Fibroblast of villous mesenchyme (primary cell): ENCODE measurements around the gene ZFP42. TPM values are rescaled to one million over a fixed set of nuclear protein-coding genes. Genes with fewer than 3 reads are reported as not detected.
"Not testable (repeated sequence)": the region's sequence is repeated elsewhere in the genome, so short reads cannot be mapped to it uniquely, and the experiment has no call there.

Experiments used
- DNase-seq: peaks from one replicate; pipeline ENCODE4 v3.0.0-alpha.2; 2010; ENCODE audit warnings: low read depth
- H3K4me3 ChIP-seq: 2 replicates; pipeline ENCODE4 v1.5.1; 2011; ENCODE audit warnings: low read depth, mild to moderate bottlenecking, low read length
- total RNA-seq: library from RNA; depleted of rRNA; stranded (reverse); fragments of >200 nt; gene quantifications from 2 replicates; pipeline ENCODE4 v1.2.3, GENCODE V29; 2012
- TF ChIP-seq, protein P1 (sequence below): IDR thresholded peaks from 2 replicates; pipeline ENCODE4 v1.5.1; 2012; ENCODE audit warnings: low read depth, mild to moderate bottlenecking, low read length; ENCODE audit not compliant: insufficient read depth

Gene ZFP42
- total RNA-seq, 1 donor, result under 0.01 TPM

DNA sequence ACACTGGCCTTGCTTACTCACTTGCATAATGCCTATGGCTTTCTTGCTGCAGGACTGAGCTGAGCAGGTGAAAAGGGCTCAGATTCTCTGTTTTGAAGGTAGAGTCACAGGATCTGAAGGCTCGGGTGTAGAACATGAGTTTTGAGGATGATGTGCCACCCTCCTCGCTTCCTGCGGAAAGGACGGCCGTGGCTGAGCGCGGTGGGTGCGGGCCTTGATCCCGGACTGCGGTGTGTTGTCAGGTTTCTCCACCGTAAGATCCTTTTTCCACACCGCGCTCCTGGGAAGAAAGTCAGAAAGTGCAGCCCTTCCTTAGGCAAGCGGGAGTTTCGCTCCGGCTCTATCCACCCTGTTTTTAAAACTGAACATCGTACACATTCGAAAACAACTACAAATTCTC lies 36.2 kb downstream of the ZFP42 start:
- H3K4me3 ChIP-seq, result no peak overlapping the region
- TF ChIP-seq, protein P1, sequence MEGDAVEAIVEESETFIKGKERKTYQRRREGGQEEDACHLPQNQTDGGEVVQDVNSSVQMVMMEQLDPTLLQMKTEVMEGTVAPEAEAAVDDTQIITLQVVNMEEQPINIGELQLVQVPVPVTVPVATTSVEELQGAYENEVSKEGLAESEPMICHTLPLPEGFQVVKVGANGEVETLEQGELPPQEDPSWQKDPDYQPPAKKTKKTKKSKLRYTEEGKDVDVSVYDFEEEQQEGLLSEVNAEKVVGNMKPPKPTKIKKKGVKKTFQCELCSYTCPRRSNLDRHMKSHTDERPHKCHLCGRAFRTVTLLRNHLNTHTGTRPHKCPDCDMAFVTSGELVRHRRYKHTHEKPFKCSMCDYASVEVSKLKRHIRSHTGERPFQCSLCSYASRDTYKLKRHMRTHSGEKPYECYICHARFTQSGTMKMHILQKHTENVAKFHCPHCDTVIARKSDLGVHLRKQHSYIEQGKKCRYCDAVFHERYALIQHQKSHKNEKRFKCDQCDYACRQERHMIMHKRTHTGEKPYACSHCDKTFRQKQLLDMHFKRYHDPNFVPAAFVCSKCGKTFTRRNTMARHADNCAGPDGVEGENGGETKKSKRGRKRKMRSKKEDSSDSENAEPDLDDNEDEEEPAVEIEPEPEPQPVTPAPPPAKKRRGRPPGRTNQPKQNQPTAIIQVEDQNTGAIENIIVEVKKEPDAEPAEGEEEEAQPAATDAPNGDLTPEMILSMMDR, result no peak
- DNase-seq, result no peak

DNA sequence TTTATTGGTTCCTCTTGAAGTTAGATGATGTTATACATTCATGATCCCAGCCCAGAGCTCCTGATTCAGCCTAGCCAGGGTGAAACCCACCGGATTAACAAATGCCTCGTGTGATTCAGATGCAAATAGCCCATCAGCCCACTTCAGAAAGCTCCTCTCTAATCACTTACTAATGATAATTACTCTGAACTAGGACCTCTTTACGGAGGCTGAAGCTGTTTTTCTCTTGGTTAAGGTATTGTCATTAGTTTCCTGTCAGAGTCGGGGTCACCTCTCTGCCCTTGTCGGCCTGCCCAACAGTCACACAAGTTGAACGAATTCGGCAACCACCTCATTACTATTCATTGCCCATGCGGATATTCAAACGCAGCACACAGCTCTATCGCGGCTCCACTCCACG lies 36.6 kb downstream of the ZFP42 start:
- H3K4me3 ChIP-seq, result no peak overlapping the region
- no peak for DNase-seq
- TF ChIP-seq, protein P1, result no peak

DNA sequence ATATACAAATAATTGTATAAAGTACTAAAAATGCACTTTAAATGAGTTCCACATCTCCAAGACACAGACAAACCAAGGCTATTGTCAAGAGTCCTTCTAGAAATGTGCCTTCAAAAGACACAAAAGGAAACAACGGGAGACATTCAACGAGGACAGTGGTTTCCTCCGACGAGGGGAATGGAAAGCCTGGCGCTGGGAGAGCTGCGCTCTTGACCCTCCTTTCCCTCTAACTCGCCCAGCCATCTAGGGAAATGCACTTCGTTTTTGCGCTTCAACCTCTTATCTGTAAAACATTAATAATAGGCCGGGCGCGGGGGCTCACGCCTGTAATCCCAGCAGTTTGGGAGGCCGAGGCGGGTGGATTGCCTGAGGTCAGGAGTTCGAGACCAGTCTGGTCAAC lies 37.0 kb downstream of the ZFP42 start:
- no peak for DNase-seq
- TF ChIP-seq, protein P1, result no peak
- H3K4me3 ChIP-seq, result no peak overlapping the region

DNA sequence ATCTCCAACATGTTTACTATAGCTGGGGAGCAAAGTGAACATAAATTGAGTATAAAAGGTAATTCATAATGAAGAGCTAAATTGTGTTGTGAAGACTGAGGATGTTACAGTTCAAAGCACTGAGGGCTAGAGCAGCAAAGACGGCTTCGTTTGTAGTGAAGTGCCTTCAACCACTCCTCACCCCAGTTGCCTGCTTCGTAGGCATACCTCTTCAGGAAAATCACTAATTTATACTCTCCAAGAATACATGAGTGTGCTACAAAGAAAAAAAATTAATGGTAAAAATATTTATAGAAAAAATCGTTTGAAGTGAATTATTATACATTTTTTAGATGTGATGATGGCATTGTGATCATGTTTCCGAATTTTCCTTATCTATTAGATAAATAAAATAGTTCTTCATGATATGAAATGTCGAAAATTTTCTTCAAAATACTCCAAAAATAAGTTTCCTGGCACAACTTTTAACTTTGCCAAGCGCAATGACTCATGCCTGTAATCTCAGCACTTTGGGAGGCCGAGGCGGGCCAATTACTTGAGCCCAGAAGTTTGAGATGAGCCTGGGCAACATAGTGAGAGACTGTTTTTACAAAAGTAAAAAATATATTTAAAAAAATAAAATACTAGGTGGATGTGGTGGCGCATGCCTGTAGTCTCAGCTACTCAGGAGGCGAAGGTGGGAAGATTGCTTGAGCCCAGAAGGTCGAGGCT lies 41.6 kb downstream of the ZFP42 start:
- TF ChIP-seq, protein P1, result no peak
- no peak for DNase-seq

DNA sequence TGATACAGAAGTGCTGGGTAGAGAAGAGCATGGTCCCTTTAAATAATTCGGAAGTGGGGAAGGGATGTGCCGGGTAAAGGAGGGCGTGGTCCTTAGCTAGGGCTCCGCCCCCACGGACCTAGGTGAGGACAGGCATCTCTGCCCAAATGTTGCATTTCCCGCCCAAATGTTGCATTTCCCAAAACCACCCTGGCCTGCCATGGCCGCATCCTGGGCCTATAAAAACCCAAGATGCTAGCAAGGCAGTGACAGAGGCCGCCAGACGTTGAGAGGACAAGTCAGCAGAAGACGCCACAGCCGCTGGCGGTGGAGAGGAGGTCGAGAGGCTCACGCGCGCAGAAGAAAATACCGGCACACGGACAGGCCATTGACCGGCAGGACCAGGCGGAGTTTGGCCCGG lies 46.1 kb downstream of the ZFP42 start:
- no peak for DNase-seq
- TF ChIP-seq, protein P1, result no peak
- no peak overlapping the region for H3K4me3 ChIP-seq

More for the DNA sequence above, 41.6 kb downstream of the ZFP42 start:
- H3K4me3 ChIP-seq, result no peak overlapping the region

DNA sequence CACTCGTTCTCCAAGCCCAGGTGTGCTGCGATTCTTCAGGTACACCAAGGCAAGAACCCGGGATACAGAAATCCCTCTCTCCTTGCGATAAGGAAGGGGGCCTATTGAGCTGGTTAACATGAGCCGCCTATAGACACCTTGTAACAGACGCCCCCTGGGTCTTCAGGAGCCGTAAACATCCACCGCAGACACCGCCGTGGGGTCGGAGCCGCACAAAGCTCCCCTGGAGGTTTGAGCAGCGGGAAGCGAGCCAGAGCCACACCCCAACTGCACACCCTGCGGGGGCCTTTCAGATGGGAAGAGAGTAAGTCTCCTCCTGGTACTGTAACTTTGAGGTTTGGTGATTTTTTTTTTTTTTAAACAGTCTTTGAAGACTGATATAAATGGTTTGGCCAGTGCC lies 46.6 kb downstream of the ZFP42 start:
- TF ChIP-seq, protein P1, result no peak
- no peak overlapping the region for H3K4me3 ChIP-seq
- no peak for DNase-seq

DNA sequence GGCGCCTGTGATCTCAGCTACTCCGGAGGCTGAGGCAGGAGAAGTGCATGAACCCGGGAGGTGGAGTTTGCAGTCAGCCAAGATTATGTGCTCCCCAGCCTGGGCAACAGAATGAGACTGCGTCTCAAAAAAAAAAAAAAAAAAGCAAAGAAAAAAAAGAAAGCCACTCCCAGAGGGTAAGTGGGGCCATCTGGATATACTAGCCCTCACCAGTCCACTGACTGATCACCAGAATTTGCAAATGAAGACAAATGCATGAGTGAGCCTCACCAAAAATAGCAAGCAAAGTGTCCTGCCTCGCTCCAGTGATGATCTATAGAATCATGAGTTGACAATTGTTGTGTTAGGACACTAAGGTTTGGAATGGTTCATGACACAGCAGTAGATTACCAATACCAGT lies 47.6 kb downstream of the ZFP42 start:
- TF ChIP-seq, protein P1, result no peak
- H3K4me3 ChIP-seq, result no peak overlapping the region
- no peak for DNase-seq

DNA sequence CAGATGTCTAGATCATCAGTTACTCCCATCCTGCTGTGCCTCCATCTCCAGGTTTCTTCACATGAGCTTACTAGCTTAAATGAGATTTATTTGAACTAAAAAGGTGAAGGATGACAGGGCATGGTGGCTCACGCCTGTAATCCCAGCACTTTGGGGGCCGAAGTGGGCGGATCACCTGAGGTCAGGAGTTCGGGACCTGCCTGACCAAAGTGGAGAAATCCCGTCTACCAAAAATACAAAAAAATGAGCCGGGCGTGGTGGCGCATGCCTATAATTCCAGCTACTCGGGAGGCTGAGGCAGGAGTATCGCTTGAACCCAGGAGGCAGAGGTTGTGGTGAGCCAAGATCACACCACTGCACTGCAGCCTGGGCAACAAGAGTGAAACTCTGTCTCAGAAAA lies 49.9 kb downstream of the ZFP42 start:
- DNase-seq, H3K4me3 ChIP-seq: not testable (repeated sequence)
